GM19468 (cell line): ENCODE data around the gene OR6C70.
A peak's percentile ranks its signal among the peaks of the same experiment; 100 is the strongest.
"Not testable (repeated sequence)": the region's sequence is repeated elsewhere in the genome, so short reads cannot be mapped to it uniquely, and the experiment has no call there.

Source experiments
- ATAC-seq: cut with Tn5 transposase; IDR thresholded peaks from one replicate; pipeline ENCODE4 v1.9.1; 2021; ENCODE audit warnings: mild to moderate bottlenecking, moderate library complexity, moderate number of reproducible peaks; ENCODE audit not compliant: unreplicated experiment; ENCODE audit errors: extremely low read depth

OR6C70 gene

GRCh38 chr12:55470088-55470829 lies at the start of gene OR6C70:
Gene OR6C70 (minus strand): TSS chr12:55470138. CDS start chr12:55470138, 0 bp downstream.
- ATAC-seq = no peak

- no peak for ATAC-seq
These were observed 46.5 kb upstream of the OR6C70 start for GRCh38 chr12:55516391-55516790.

- ATAC-seq = no peak
These were observed 45.8 kb upstream of the OR6C70 start for GRCh38 chr12:55515696-55516095.

- ATAC-seq = no peak
These were observed 31.7 kb upstream of the OR6C70 start for GRCh38 chr12:55501601-55502000.

- ATAC-seq = no peak
These were observed 29.9 kb upstream of the OR6C70 start for GRCh38 chr12:55499810-55500252.

- ATAC-seq = no peak
These were observed 29.3 kb upstream of the OR6C70 start for GRCh38 chr12:55499231-55499630.

- ATAC-seq = no peak
These were observed 25.6 kb upstream of the OR6C70 start for GRCh38 chr12:55495490-55495889.

- no peak for ATAC-seq
These were observed 22.1 kb upstream of the OR6C70 start, which contains the start of gene OR6C68 for GRCh38 chr12:55492078-55492477. Gene OR6C68 (plus strand): TSS chr12:55492378. CDS start chr12:55492378, 0 bp downstream.

GRCh38 chr12:55484284-55484683 lies 14.3 kb upstream of the OR6C70 start:
- not testable (repeated sequence) for ATAC-seq

GRCh38 chr12:55479136-55479535 lies 9.2 kb upstream of the OR6C70 start:
- not testable (repeated sequence) for ATAC-seq

- no peak for ATAC-seq
These were observed 2.3 kb upstream of the OR6C70 start for GRCh38 chr12:55472264-55472663.

GRCh38 chr12:55469291-55469690 lies 647 bp downstream of the OR6C70 start:
- no peak for ATAC-seq

GRCh38 chr12:55467836-55468235 lies 2.1 kb downstream of the OR6C70 start:
- ATAC-seq = peak; percentile 63

GRCh38 chr12:55464926-55465325 lies 5.0 kb downstream of the OR6C70 start:
- not testable (repeated sequence) for ATAC-seq

GRCh38 chr12:55448825-55449224 lies 21.1 kb downstream of the OR6C70 start:
- no peak for ATAC-seq

GRCh38 chr12:55446326-55446725 lies 23.6 kb downstream of the OR6C70 start:
- ATAC-seq = no peak

- ATAC-seq = no peak
These were observed 24.6 kb downstream of the OR6C70 start for GRCh38 chr12:55445357-55445756.

GRCh38 chr12:55443776-55444175 lies 26.2 kb downstream of the OR6C70 start, which contains the start of gene OR6C2:
Gene OR6C2 (plus strand): TSS chr12:55444076. CDS start chr12:55452214, 8,138 bp downstream.
- ATAC-seq = no peak

- not testable (repeated sequence) for ATAC-seq
These were observed 28.7 kb downstream of the OR6C70 start for GRCh38 chr12:55441233-55441632.

GRCh38 chr12:55428331-55429243 lies 41.4 kb downstream of the OR6C70 start:
- no peak for ATAC-seq

- no peak for ATAC-seq
These were observed 44.0 kb downstream of the OR6C70 start, which contains the start of gene OR6C76 for GRCh38 chr12:55425954-55426353. Gene OR6C76 (plus strand): TSS chr12:55426254. CDS start chr12:55426254, 0 bp downstream.
